GM18517 (cell line): ENCODE measurements around the gene ACOT11.

ENCODE experiments used
- ATAC-seq: cut with Tn5 transposase; IDR thresholded peaks from one replicate; pipeline ENCODE4 v1.9.1; 2021; ENCODE audit warnings: mild to moderate bottlenecking, moderate library complexity; ENCODE audit not compliant: unreplicated experiment

Gene ACOT11

DNA sequence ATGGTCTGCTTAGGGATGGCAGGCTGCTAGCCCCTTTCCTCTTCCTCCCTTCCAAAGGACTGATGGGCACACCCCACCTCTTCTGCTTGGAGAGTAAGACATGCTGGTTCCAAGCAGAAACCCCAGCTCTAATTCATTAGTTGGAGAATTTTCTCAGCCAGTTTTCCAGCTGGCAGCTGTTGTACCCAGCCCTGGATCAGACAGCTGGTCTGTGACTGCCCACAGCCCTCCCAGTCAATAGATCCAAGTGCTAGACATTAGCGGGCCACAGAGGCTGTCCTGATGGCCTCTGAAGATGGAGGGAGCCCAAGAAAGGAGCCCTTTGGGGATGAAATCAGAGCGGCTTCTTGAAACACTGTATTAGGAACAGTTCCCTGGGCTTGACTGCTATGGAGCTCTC, 35.8 kb downstream of the ACOT11 start:
- no peak for ATAC-seq

- no peak for ATAC-seq
These were observed 36.5 kb downstream of the ACOT11 start for GRCh38 chr1:54584575-54584974.

GRCh38 chr1:54585181-54586066, 37.4 kb downstream of the ACOT11 start:
- ATAC-seq = no peak

GRCh38 chr1:54588377-54588776, 40.3 kb downstream of the ACOT11 start:
- no peak for ATAC-seq

DNA sequence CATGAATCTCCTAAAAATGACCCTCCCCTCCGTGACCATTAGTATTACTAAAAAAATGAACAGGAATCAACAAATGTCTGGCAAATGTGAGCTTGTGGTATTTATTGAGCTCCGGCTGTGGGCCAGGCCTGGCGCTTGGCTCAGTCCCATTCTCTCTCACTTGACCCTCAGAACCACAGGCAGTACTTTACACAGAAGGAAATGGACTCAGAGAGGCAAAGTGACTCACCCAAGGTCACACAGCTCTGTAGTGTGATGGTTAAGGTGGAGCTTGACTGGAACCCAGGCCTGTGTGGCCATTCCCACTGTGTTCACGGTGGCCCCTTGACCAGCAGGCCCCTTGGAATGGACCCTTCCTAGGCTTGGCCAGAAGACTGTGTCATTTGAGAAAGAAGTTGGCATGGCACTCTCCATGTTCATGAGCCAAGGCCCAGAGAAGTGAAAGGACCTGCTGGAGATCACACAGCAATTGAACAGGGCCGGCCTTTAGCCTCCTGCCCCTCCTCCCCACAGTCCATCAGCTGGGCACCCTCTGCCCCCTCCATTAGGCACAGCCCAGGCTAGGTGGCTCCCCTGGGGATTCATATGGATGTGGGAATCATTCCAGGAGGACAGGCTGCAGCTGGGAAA, 43.2 kb downstream of the ACOT11 start:
- ATAC-seq = no peak

- no peak for ATAC-seq
These were observed 45.6 kb downstream of the ACOT11 start for GRCh38 chr1:54593571-54594160.

DNA sequence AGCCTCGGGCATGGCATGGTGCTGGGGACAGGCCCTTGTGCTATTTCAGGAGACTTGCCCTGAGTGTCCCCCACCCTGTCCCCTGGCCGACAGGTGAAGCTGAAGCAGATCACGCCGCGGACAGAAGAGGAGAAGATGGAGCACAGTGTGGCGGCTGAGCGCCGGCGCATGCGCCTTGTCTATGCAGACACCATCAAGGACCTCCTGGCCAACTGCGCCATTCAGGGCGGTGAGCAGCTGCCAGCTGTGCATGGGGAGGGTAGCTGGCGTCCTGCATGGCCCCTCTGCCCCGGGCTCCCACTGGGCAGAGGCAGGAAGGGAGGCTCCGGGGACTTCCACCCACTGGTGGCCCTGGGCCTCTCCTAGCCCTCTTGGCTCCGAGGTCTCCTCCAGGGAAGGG, 46.4 kb downstream of the ACOT11 start:
- ATAC-seq = no peak

GRCh38 chr1:54595956-54596498, 48.0 kb downstream of the ACOT11 start:
- no peak for ATAC-seq

GRCh38 chr1:54596756-54597155, 48.7 kb downstream of the ACOT11 start:
- ATAC-seq = no peak

GRCh38 chr1:54597455-54598030, 49.5 kb downstream of the ACOT11 start:
- ATAC-seq = no peak

DNA sequence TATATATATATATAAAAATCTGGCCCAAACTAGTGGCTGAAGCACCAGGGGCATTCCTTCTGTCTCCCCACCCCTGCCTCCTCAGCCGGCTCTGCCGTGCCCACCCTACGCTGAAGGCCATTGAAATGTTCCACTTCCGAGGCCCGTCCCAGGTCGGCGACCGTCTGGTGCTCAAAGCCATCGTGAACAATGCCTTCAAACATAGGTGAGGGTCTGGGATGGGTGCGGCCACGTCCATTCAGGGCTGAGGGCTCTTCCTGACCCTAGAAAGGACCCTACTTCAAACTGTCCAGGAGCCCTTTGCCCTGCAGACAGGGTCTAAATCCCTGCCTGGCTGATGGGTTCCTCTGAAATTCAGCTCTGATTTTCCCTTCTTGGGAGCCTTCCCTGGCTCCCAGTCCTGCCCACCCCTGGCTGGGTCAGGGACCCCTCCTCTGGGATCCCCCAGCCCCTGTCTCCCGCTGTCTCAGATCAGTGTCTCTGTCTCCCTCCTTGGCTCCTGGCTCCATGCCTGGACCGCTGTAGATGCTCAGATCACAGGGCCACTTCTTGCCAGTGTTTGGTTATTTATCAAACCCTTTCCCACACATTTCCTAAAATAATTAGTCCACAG, 51.3 kb downstream of the ACOT11 start:
- ATAC-seq = no peak

- ATAC-seq = no peak
These were observed 53.1 kb downstream of the ACOT11 start for GRCh38 chr1:54600947-54601721.

DNA sequence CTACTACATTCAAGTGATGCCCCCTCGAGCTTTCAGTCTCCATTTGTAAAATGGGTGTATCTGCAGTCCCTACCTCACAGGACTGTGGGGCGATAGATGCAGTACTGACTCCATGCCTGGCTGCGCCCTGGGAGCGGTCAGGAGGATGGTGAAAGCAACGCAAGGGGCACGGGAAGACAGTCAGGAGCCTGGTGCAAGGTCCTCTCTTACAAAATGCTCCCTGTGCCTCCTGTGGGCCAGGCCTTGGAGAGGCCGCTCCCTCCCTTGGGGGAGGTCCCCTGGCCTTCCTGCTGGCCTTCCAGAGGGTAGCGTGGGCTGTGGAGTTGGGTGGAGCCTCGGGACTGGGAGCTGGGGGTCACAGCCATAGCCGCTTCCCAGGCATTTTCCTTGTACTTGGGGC, 53.7 kb downstream of the ACOT11 start:
- no peak for ATAC-seq

- ATAC-seq = no peak
These were observed 54.5 kb downstream of the ACOT11 start for GRCh38 chr1:54602554-54602953.

DNA sequence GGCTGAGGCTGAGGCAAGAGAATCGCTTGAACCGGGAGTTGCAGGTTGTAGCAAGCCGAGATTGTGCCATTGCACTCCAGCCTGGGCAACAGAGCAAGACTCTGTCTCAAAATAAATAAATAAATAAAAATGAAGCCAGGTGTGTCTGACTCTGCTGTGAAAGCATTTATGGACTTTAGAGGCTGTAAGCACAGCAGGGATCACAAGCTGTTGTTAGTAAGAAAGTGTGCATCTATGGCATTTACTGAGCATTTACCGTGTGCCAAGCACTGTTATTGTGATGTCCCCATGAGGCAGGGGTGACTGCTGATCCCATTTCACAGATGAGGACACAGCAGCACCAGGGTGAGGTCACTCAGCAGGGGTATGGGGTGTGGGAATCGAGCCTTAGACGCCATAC, 55.2 kb downstream of the ACOT11 start:
- no peak for ATAC-seq

DNA sequence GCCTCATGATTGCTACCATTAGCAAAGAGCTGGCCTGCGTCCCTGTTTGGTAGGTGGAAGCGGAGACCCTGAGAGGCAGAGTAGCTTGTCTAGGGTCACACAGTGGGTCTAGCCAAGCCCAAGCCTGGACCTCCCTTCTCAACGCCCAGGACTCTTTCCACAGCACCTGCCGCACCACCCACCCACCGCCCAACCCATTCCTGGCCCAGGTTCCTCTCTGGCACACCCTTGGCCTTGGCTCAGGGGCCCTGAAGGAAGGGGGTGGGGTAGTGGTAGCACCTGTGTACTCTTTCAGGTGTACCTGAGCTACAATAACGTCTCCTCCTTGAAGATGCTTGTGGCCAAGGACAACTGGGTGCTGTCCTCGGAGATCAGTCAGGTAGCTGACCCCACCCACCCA, 56.0 kb downstream of the ACOT11 start:
- no peak for ATAC-seq

- no peak for ATAC-seq
These were observed 56.7 kb downstream of the ACOT11 start for GRCh38 chr1:54604572-54605370.

DNA sequence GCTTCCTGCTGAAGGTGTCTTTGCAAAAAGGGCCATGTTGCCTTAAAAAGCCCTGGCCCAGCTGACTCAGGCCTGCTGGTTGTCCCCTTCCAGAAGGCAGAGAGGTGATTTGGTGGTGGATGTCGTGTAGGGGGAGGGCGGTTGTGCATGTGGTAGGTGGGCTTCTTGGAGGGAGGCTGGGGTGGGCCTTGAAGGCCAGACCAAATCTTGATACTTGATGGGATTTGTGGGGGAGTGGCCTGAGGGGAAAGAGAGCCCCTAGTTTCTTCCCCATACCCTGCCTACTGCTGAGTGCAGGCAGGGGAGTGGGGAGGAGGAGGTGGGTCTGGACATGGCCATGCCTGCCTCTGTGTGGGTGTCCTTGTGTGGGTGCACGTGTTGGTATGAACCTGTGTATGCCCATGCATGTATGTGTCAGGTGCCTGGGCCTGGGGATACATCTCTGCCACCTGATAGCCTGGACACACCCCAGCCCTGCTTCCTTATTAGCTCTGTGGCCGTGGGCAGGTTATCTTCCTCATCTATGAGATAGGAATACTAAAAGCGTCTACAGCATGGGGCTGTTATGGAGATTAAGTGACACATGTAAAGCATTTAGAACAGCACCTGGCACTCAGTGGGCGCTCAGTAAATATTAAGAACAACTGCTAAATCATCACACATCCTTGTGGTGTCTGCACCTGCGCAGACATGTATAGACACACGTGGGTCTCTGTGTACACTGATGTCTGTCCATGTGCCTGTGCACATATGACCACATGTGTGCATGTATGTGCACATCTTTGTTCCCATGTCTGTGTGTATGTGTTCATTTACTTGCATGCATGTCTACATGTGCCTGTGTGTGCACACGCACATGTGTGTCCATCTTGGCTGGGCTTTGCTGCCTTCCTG, 58.3 kb downstream of the ACOT11 start:
- ATAC-seq = no peak

DNA sequence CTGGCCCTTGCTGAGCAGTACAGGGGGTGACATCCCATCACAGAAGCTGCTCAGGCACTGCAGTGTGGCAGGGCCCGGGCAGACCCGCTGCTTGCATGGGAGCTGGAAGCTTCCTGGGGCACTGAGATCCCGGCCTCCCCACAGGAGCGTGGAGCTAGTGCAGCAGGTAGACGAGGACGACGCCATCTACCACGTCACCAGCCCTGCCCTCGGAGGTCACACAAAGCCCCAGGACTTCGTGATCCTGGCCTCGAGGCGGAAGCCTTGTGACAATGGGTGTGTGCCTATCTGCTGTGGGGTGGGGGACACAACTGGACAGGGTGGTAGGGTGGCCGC, 58.9 kb downstream of the ACOT11 start:
- no peak for ATAC-seq
